HG03575 (cell line): Measurements from ENCODE around the gene SERINC3.
"Not testable (repeated sequence)": the region's sequence is repeated elsewhere in the genome, so short reads cannot be mapped to it uniquely, and the experiment has no call there.

Experiments
- ATAC-seq: cut with Tn5 transposase; IDR thresholded peaks from one replicate; pipeline ENCODE4 v1.9.1; 2021; ENCODE audit not compliant: unreplicated experiment, insufficient number of reproducible peaks, low FRiP score; ENCODE audit errors: extremely low read depth

The SERINC3 gene

GRCh38 chr20:44521484-44522481, at the start of gene SERINC3:
Gene SERINC3, minus strand, starts transcription at chr20:44522070. Its CDS starts 119 bp downstream, at chr20:44521951.
- ATAC-seq: no peak

DNA sequence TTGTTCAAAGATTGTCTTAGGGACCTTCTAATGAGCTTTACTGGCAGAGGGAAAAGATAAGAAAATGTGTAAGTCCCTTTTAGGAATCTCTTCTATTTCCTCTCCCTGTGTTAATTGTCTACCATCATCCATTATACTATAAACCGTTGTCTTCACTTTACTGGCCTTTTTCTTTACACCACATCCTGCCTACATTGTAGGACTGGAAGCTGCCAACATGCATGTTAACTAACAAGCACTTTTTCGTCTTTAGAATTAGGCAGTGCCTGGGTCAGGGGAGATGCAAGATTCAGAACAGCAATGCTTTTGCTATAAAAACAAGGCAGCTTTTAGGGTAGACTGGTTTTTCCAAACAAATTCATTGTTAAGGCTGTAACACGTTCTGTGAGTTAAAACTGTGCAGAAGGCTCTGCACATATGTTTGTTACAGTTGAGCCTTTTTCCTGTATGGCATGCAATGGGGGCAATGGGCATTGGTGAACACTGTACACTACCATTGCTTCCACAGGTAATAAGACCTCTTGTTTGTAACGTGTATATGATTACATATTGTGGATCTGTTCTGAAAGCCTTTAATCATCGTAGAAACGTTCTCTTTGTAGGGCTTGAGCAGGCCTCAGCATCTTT, 49.6 kb upstream of the SERINC3 start:
- ATAC-seq: no peak

- no peak for ATAC-seq
Measured at GRCh38 chr20:44570367-44570766, 48.5 kb upstream of the SERINC3 start.

DNA sequence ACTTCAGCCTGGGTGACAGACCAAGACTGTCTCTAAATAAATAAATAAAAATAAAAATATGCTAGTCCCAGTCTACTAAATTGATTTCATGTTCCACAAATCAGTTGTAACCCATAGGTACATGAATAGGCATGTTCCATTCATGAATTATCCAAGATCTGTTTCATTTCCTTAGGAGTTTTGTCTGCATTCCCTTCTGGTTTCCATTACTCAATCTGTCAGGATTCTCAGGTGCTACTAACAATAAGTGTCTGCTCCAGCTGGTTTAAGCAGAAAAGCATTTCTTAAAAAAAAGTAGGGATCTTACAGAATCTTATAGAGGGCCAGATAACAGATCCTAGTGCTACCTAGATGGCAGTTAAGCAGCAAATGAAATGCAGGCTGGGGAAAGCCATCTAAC, 44.9 kb upstream of the SERINC3 start:
- ATAC-seq: no peak

- ATAC-seq: no peak
Measured at GRCh38 chr20:44566018-44566417, 44.1 kb upstream of the SERINC3 start.

GRCh38 chr20:44561876-44562275, 40.0 kb upstream of the SERINC3 start:
- ATAC-seq: no peak

GRCh38 chr20:44560818-44561217, 38.9 kb upstream of the SERINC3 start:
- ATAC-seq: not testable (repeated sequence)

DNA sequence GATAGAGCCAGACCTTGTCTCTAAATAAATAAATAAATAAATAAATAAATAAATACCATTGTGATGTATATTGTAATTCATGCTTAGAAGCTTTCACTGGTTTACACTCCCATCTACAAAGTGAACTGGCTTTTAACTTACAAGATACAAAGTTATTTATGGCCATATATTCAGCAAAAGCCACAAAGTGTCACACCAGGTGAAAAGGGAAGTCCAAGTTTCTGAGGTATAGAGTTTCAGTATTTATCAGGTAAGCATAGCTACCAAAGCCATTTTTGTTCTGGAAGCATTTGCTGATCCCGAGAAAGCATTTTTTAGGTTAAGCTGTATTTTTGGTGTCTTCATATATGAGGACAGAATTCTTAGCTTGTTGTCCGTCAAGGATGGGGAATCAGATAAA, 38.4 kb upstream of the SERINC3 start:
- ATAC-seq: no peak

DNA sequence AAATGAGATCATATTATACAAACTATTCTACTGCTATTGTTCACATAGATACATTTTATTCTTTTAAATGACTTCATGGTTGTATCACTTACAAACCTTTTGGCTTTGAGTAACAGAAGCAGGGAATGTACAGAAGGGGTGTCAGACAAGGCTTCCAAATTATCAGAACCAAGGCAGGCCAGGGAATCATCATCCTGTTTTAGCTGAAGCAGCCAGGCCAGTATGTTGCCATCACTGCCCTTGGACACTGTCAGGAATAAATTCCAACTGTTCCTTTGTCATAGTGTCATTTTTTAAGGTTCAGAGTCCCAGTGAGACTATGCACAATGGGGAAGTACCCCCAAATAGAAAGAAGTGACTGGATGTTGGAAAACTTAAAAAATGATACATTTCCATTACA, 37.4 kb upstream of the SERINC3 start:
- no peak for ATAC-seq

GRCh38 chr20:44552950-44553908, 31.4 kb upstream of the SERINC3 start:
- ATAC-seq: no peak

DNA sequence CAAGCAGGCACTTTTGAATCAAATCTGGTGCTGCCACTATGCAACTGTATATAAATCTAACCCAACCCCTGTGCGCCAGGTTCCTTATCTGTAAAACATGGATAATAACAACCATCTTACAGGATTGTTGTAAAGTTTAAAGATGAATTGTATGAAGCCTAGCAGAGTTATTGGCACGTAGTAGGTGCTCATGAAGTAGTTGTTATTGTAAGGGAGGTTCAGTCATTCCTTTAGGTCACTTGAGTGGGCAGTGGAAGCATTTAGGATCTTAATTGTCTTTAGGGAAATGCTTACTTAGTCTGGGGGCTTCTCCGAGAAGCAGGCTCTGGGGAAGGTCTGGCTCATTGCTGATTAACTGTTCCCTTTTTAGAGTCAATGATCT, 30.7 kb upstream of the SERINC3 start:
- ATAC-seq: no peak

- ATAC-seq: no peak
Measured at GRCh38 chr20:44552050-44552449, 30.2 kb upstream of the SERINC3 start.

- no peak for ATAC-seq
Measured at GRCh38 chr20:44549123-44549522, 27.3 kb upstream of the SERINC3 start.

DNA sequence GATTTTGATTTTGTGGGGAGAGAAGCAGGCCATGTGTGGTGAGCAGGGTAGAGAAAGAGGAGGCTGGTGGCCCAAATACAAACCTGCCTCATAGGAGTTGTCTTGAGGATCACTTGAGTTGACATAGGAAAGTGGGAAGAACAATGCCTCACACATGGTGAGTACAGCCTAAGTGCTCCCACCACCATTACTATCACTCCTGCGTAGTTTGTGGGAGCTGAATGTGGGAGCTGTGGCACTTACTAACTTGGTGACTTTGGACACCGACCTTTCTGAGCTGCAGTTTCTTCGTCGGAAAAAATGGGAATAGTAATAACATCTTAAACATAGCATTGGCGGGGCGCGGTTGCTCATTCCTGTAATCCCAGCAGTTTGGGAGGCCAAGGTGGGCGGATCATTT, 25.5 kb upstream of the SERINC3 start:
- no peak for ATAC-seq

GRCh38 chr20:44544263-44544662, 22.4 kb upstream of the SERINC3 start:
- ATAC-seq: no peak

DNA sequence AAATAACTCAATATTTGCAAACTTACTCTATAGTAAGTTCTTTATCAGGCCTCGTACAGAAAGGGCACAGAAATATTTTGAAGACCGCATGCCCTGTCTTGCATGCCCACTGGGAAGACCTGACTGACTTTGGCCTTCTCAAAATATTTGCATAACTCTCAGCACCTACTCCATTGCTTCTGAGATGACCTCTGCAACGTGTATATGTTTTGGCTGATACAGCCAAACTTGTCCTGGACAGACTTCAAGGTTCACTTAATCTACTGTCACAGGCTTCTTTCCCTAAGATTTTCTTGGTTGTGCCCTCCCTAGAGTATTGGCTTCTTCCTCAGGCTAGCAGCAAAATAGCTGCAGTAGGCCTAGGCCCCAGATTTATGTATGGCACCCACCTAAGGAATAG, 21.5 kb upstream of the SERINC3 start:
- no peak for ATAC-seq

- ATAC-seq: no peak
Measured at GRCh38 chr20:44542890-44543289, 21.0 kb upstream of the SERINC3 start.

DNA sequence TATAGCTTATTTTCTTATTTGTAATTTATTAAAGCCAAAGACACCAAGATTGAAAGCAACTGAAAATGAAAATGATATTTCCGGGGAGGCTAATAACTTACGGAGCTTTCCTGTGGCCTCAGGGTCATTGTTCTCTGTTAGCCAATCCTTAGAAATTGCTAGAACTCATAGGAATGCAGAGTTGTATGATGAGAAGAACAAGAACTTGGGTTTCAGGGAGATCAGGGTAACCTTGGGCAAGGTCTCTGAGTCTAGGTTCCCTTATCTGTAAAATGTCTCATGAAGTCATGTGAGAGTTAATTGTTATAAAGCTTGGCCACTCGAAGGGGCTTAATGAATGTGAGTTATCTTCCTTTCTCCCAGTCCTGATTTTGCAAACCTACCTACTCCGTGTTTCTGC, 20.1 kb upstream of the SERINC3 start:
- no peak for ATAC-seq

GRCh38 chr20:44540834-44541233, 19.0 kb upstream of the SERINC3 start:
- ATAC-seq: no peak
